IPS-15b (cell line): ENCODE measurements around the gene ZNF778.
"Not testable (repeated sequence)": the region's sequence is repeated elsewhere in the genome, so short reads cannot be mapped to it uniquely, and the experiment has no call there.

Source experiments
- H3K27me3 ChIP-seq: one replicate; pipeline ENCODE4 v1.6.1; 2013; ENCODE audit warnings: low read length; ENCODE audit not compliant: control insufficient read depth, insufficient read depth
- H3K36me3 ChIP-seq: one replicate; pipeline ENCODE4 v1.6.1; 2013; ENCODE audit warnings: low read length; ENCODE audit not compliant: control insufficient read depth, insufficient read depth
- H3K4me1 ChIP-seq: one replicate; pipeline ENCODE4 v1.6.1; 2013; ENCODE audit warnings: mild to moderate bottlenecking, low read length; ENCODE audit not compliant: control insufficient read depth, insufficient read depth
- H3K4me3 ChIP-seq: one replicate; pipeline ENCODE4 v1.5.1; 2013; ENCODE audit warnings: low read depth, low read length
- H3K9ac ChIP-seq: one replicate; pipeline ENCODE4 v1.6.1; 2013; ENCODE audit warnings: low read depth, mild to moderate bottlenecking, low read length
- H3K9me3 ChIP-seq: one replicate; pipeline ENCODE4 v1.6.1; 2013; ENCODE audit warnings: mild to moderate bottlenecking, low read length; ENCODE audit not compliant: control insufficient read depth, insufficient read depth

The ZNF778 gene

GRCh38 chr16:89242795-89243200, 25.3 kb downstream of the ZNF778 start:
- no peaks in the 10 kb centered on the region for H3K36me3 ChIP-seq
- H3K27me3 ChIP-seq = peaks cover 4% of the 10 kb centered on the region
- no peaks in the 10 kb centered on the region for H3K9me3 ChIP-seq
- no peak overlapping the region for H3K4me3 ChIP-seq
- H3K9ac ChIP-seq = no peak overlapping the region
- H3K4me1 ChIP-seq = no peaks in the 10 kb centered on the region

- no peaks in the 10 kb centered on the region for H3K4me1 ChIP-seq
Measured at GRCh38 chr16:89243664-89244063, 26.2 kb downstream of the ZNF778 start.

GRCh38 chr16:89244264-89244663, 26.8 kb downstream of the ZNF778 start:
- H3K9ac ChIP-seq, H3K4me1 ChIP-seq, H3K9me3 ChIP-seq, H3K4me3 ChIP-seq, H3K36me3 ChIP-seq: not testable (repeated sequence)
- H3K27me3 ChIP-seq = peaks cover 13% of the 10 kb centered on the region

More at GRCh38 chr16:89243664-89244063, 26.2 kb downstream of the ZNF778 start:
- Histone ChIP-seq H3K36me3 (no peaks in the 10 kb centered on the region), H3K9me3 (no peaks in the 10 kb centered on the region), H3K9ac (no peak overlapping the region), H3K4me3 (no peak overlapping the region), H3K27me3 (peaks cover 13% of the 10 kb centered on the region)

- H3K4me1 ChIP-seq = no peaks in the 10 kb centered on the region
- no peaks in the 10 kb centered on the region for H3K9me3 ChIP-seq
- H3K36me3 ChIP-seq = no peaks in the 10 kb centered on the region
- peaks cover 13% of the 10 kb centered on the region for H3K27me3 ChIP-seq
- H3K4me3 ChIP-seq = no peak overlapping the region
- H3K9ac ChIP-seq = no peak overlapping the region
Measured at GRCh38 chr16:89244754-89245153, 27.3 kb downstream of the ZNF778 start.

GRCh38 chr16:89246383-89246902, 28.9 kb downstream of the ZNF778 start:
- Histone ChIP-seq H3K9me3 (no peaks in the 10 kb centered on the region), H3K9ac (no peak overlapping the region), H3K36me3 (no peaks in the 10 kb centered on the region), H3K27me3 (peaks cover 13% of the 10 kb centered on the region), H3K4me1 (no peaks in the 10 kb centered on the region), H3K4me3 (peak overlapping the region; percentile 54)

GRCh38 chr16:89246903-89247733, 29.6 kb downstream of the ZNF778 start:
- H3K4me1 ChIP-seq = no peaks in the 10 kb centered on the region
- no peak overlapping the region for H3K9ac ChIP-seq
- peaks cover 13% of the 10 kb centered on the region for H3K27me3 ChIP-seq
- H3K9me3 ChIP-seq = no peaks in the 10 kb centered on the region
- no peaks in the 10 kb centered on the region for H3K36me3 ChIP-seq
- peak overlapping the region; percentile 54 for H3K4me3 ChIP-seq

GRCh38 chr16:89247734-89248075, 30.2 kb downstream of the ZNF778 start:
- not testable (repeated sequence) for H3K4me1 ChIP-seq, H3K9ac ChIP-seq, H3K36me3 ChIP-seq, H3K9me3 ChIP-seq
- peak overlapping the region; percentile 53 for H3K4me3 ChIP-seq
- peaks cover 13% of the 10 kb centered on the region for H3K27me3 ChIP-seq

GRCh38 chr16:89248196-89248982, 30.9 kb downstream of the ZNF778 start:
- Histone ChIP-seq H3K4me3 (peak overlapping the region; percentile 53), H3K27me3 (peaks cover 13% of the 10 kb centered on the region), H3K4me1 (no peaks in the 10 kb centered on the region), H3K36me3 (no peaks in the 10 kb centered on the region), H3K9me3 (no peaks in the 10 kb centered on the region), H3K9ac (no peak overlapping the region)

GRCh38 chr16:89253548-89254287, 36.2 kb downstream of the ZNF778 start:
- H3K4me1 ChIP-seq = no peaks in the 10 kb centered on the region
- H3K4me3 ChIP-seq = no peak overlapping the region
- H3K27me3 ChIP-seq = peaks cover 10% of the 10 kb centered on the region
- H3K9me3 ChIP-seq = no peaks in the 10 kb centered on the region
- H3K9ac ChIP-seq = no peak overlapping the region
- no peaks in the 10 kb centered on the region for H3K36me3 ChIP-seq

- Histone ChIP-seq H3K4me1 (no peaks in the 10 kb centered on the region), H3K9ac (peak overlapping the region; percentile 37), H3K36me3 (no peaks in the 10 kb centered on the region), H3K4me3 (peak overlapping the region; percentile 50), H3K9me3 (no peaks in the 10 kb centered on the region), H3K27me3 (peaks cover 10% of the 10 kb centered on the region)
Measured at GRCh38 chr16:89256651-89257254, 39.2 kb downstream of the ZNF778 start.

GRCh38 chr16:89257281-89257731, 39.8 kb downstream of the ZNF778 start:
- Histone ChIP-seq H3K4me1 (no peaks in the 10 kb centered on the region), H3K36me3 (no peaks in the 10 kb centered on the region), H3K9ac (peak overlapping the region; percentile 37), H3K27me3 (peaks cover 10% of the 10 kb centered on the region), H3K9me3 (no peaks in the 10 kb centered on the region), H3K4me3 (peak overlapping the region; percentile 50)
